DOHH2 (cell line): Measurements from ENCODE around the gene TRIM16.
"Not testable (repeated sequence)": the region's sequence is repeated elsewhere in the genome, so short reads cannot be mapped to it uniquely, and the experiment has no call there.

Experiments
- CTCF ChIP-seq: fragments of 200-600 bp; sonication (generic); IDR thresholded peaks from one replicate; pipeline ENCODE4 v1.5.1; 2014; ENCODE audit warnings: antibody characterized with exemption, mild to moderate bottlenecking, low read depth, low read length; ENCODE audit not compliant: poor library complexity, severe bottlenecking
- EZH2phosphoT487 ChIP-seq: fragments of 200-600 bp; sonication (generic); IDR thresholded peaks from 2 replicates; pipeline ENCODE4 v1.6.1; 2017; ENCODE audit warnings: borderline replicate concordance, mild to moderate bottlenecking, antibody characterized with exemption, low read length, moderate library complexity, mixed read lengths

- not testable (repeated sequence) for TF ChIP-seq CTCF, EZH2phosphoT487
Observed at GRCh38 chr17:15699937-15700336, 15.8 kb upstream of the TRIM16 start.
